ENCODE data around the gene PCBD2.
"Not testable (repeated sequence)": the region's sequence is repeated elsewhere in the genome, so short reads cannot be mapped to it uniquely, and the experiment has no call there.

Gene PCBD2

GRCh38 chr5:134910752-134911151 lies 5.8 kb downstream of the PCBD2 start:
- not testable (repeated sequence) for DNase-seq

GRCh38 chr5:134911285-134912206 lies 6.6 kb downstream of the PCBD2 start:
- DNase-seq: no peak

DNA sequence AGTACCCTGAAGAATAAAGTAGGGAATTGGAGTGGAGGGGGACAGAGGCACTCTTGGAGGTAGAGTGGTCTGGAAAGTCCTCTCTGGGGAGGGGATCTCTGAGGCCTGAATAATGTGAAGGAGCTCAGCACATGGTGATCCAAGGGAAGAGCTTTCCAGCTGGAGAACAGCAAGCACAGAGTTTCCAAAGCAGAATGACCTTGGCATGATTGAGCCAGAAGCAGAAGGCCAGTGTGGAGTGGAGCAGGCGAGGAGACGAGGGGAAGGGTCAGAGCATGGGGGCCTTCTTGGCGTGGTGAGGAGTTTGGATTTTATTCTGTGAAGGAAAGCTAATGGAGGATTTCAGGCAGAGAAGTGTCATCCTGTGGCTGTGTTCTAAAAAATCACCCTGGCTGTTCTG lies 8.3 kb downstream of the PCBD2 start:
- DNase-seq: no peak

DNA sequence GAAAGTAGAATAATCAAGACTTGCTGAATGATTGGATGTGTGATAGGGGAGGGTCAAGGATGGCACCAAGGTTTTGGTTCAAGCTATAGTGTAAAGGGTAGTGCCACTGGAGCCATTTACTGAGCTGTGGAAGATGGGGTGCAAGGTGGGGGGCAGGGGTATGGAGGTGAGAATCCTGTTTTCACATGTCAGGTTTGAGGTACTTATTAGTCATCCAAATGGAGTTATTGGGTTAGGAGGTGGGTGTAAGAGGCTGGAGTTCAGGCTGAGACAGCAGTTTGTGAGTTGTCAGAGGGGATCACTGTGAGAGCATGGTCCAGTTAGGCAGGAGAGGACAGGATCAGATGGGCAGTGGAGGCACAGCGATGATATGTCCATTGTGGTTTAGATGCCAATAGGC lies 8.9 kb downstream of the PCBD2 start:
- DNase-seq: no peak

- no peak for DNase-seq
These were observed 12.3 kb downstream of the PCBD2 start for GRCh38 chr5:134917070-134917815.

GRCh38 chr5:134918861-134919260 lies 13.9 kb downstream of the PCBD2 start:
- DNase-seq: no peak

DNA sequence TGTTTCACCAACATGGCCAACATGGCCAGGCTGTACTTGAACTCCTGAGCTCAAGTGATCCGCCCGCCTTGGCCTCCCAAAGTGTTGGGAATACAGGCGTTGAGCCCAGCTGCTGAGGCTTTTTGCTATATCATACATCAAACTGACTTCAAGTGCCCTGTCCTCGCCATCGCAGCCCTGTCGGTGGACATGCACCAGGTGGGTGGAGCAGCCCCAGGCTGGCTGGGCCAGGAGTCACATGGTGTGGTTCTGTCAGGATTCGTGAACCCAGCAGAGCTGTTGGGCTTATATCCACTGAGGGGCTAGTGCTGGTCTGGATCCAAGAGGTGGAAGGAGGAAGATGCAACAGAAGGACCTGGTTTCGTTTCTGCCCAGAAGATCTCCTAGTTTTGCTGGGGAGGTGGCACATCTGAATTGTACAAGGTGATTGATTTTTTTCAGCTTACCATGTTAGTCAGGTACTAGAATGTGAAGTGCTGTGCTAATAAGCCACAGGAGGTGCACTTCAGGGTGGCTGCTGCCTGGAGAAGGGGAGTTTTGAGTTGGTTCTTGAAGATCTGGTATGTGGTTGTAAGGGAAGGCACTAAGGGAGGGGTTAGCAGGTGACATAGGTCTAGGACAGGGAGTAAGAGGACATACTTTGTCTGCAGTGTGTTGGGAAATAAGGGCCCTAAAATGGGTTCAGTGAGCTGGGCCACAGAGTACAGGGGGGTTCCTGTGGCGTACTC lies 16.1 kb downstream of the PCBD2 start:
- DNase-seq: no peak

GRCh38 chr5:134932508-134932907 lies 27.6 kb downstream of the PCBD2 start:
- DNase-seq: no peak

GRCh38 chr5:134934202-134934601 lies 29.3 kb downstream of the PCBD2 start:
- no peak for DNase-seq

GRCh38 chr5:134935711-134936602 lies 31.0 kb downstream of the PCBD2 start:
- no peak for DNase-seq

GRCh38 chr5:134937526-134937925 lies 32.6 kb downstream of the PCBD2 start:
- no peak for DNase-seq

GRCh38 chr5:134938030-134938429 lies 33.1 kb downstream of the PCBD2 start:
- no peak for DNase-seq

DNA sequence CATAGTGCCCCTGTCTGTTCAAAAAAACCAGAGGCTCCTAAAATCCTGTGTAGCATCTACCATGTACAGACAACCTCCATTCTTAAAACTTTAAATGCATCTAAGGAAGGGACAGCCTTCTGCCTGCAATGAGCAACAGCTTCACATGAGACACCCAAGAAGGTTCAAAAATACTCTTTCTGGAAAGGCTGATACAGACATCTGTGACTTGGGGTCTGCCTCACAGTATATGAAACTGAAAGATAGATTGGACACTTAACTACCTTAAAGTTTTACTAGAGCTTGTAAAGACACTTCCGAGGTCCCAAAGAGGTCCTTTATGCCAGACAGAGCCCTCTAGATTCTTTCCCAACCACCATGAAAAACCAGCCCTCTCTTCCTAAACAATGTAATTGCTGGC lies 34.6 kb downstream of the PCBD2 start:
- DNase-seq: no peak

- DNase-seq: no peak
These were observed 38.6 kb downstream of the PCBD2 start for GRCh38 chr5:134943547-134943946.

GRCh38 chr5:134944630-134945029 lies 39.7 kb downstream of the PCBD2 start:
- DNase-seq: peak; percentile 10

DNA sequence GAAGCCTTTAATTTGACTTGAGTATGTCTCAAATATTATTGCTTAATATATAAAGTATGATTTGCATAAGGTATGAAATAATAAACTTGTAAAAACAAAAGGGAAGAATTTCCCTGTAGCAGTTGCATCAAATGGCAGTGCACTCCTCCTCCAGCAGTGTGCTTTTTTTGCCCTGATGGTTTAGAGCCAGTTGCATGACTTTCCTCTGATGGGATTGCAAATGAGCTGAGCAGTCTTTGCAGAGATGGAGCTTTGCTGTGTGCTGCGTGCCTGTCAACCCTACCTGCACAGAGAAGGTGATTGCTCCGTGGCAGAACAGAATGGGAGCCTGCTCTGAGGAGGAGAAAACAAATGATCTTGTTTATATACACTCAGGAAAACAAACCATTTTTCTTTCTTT lies 40.1 kb downstream of the PCBD2 start:
- DNase-seq: no peak

- DNase-seq: peak; percentile 40
These were observed 44.0 kb downstream of the PCBD2 start for GRCh38 chr5:134948911-134949310.

DNA sequence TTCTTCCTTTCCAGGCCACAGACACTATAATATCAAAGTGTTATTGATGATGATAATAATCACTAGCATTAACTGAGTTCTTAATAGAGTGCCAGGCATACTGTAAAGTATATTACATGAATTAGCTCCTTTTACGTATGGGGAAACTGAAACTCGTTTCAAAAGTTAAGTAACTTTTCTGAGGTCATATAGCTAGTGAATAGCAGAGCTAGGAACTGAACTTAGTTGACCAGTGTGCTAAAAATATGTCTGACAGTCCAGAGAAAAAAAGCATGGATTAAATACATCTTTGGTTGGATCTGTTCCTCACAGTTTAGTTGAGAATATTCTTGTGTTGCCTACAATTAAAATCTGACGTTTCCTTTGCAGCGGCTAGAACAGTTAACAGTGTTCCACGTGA lies 44.4 kb downstream of the PCBD2 start:
- peak; percentile 69 for DNase-seq

DNA sequence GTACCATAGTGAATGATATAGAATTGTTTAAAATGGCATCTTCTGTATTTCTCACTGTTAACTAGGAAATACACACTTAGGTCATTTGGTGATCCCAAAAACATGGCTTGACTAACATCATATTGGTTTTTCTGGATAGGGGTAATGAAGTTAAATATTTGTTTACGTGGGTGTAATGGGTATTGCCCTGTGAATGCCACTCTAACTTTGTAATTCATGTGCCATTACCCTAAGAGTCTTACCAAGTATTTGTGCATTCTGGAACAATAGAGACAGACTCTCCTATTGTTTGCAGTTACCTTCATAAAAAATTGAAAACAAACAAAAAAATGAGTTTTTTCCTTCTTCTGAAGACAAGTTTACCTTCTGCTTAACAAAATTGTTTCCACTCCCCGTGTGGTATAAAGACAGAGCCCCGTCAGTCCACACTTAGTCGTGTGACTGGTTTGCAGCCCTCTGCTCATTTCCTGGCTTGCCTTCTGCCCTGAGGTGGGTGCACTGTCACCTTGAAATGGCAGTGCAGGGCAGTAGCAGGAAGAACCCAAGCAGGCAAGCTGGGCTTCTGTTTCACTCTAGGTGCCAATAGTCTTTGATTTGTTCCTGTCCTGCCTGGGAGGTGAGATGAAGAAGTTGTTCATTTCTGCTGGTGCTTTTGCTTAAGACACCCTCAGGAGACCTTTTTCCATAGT lies 53.1 kb downstream of the PCBD2 start:
- no peak for DNase-seq

DNA sequence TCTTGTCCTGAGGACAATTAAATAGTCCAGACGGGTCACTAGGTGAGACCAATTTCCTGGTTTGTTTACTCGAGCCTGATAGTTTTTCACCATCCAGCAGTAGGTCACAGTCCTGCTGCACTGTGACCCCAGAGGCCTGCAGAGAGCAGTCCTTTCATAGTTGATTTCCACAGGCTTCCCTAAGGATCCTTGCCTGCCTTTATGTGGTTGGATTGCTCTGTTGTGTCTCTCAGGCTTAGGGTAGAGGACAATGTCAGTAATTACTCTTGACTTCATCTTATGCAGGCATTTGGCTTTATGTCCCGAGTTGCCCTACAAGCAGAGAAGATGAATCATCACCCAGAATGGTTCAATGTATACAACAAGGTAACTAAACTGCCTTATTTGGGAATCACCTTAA lies 53.8 kb downstream of the PCBD2 start:
- no peak for DNase-seq

DNA sequence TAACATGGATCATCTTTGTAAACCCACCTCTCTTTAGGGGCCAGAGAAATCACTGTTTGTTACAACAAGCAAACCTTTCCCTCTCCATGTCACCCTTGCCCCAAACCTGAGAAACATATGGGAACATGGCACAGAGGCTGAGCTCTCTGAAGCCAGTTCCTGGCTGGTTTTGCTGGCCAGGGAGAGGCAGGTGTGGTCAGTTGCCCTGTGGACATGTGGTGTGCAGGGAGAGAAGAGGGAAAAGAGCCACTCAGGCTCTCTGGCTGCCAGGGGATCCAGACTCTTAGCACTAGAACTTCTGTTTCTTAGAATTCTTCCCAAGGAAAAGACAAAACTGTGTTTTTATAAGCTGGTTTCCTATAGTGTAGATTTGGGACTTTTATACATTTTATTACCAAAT lies 58.2 kb downstream of the PCBD2 start:
- DNase-seq: no peak

Data from inflammatory macrophage treated with lipopolysaccharide for 4 hours (primary cell).